Occipital lobe (tissue), 2 donors: ENCODE measurements around the gene CHKB. TPM values are rescaled to one million over a fixed set of nuclear protein-coding genes. Genes with fewer than 3 reads are reported as not detected.

Experiments used
- DNase-seq: peaks from one replicate; lab custom pipeline; 2025; lab: John Stamatoyannopoulos, UW
- total RNA-seq: library from RNA; depleted of rRNA; stranded (reverse); fragments of >200 nt; gene quantifications from one replicate; pipeline ENCODE4 v1.2.3, GENCODE V29; 2014

The CHKB gene
- total RNA-seq, 1 donor from 2014 or later: 24.8 TPM

DNA sequence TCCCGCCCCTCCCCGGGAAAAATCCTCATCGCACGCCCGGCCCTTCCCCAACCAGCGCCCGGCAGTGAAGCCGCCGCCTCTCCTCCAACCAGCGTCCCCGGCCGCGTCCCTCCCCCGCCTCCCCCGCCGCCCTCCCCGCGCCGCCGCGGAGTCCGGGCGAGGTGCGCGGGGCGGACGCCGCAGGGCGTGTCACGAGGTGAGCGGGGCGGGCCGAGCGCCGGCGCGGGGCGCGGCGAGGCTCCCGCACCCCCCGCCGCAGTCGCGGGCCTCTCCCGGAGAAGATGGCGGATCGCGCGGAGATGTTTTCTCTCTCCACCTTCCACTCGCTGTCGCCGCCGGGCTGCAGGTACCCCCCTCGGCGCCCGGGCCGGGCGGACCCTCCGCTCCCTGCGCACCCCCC, 17.9 kb upstream of the CHKB start, which contains the start of gene MAPK8IP2:
MAPK8IP2 (plus strand) TSS at position 256 of the 400 bp plus-strand sequence; CDS start at position 282, 26 bp downstream.
- no peak for DNase-seq

DNA sequence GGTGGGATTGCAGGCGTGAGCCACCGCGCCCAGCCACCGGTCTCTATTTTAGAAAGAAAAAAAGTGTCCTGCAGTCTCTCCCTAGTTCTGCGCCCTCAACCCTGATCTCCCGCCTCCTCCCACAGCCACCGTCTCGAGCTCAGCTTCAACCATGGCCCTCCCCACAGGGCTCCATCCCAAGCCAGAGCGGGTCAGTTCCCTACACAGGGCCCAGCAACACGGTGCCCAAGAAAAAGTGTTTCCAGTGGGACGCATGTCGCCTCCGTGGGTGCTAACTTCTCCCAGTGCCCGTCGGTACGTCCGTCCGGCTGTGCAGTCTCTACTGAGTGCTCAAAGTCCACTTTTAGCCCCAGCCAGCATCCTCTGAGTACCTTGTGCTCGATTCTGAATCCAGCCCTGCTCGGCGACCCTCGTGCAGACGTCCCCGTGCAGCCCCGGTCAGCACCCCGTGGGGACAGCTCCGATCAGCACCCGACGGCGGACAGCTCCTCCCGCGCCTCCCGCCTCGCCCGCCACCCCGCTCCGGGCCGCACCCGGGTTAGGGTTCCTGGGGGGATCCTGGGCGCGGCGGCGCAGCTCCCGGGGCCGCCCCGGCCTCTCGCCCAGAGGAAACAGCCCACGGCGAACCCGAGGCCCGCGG, 17.3 kb upstream of the CHKB start:
- DNase-seq: no peak

DNA sequence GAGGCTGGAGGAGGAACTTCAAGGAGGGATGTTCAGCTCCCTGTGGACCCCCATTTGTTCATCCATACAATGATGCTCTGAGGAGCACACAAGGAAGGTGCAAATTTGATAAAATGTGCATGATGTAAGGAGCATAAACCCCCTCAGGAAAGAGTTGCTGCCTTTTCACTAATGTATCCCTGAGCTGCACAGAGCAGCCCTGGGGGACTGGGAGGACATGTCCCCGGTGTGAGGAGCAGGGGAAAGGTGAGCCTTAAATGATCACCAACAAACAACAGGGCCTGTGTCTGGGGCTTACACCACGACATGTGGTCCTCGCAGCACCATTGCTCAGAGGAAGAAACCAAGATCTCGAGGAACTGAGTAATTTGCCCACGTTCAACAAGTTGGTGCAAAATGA, 14.4 kb upstream of the CHKB start:
- DNase-seq: no peak

DNA sequence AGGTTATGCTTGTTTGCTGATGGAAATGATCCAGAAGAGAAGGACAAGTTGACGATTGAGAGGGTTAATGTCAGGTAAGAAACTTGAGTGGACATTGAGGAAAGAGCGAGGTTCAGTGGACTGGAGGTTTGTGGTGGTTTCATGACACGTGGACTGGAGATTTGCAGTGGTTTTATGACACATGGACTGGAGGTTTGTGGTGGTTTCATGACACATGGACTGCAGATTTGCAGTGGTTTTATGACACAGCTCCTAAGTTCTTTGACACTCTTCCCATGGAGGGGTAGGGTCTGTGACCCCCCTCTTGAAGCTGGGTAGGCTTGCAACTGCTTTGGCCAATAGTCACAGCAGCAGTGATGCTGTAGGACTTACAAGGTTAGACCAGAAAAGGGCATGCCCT, 12.5 kb upstream of the CHKB start:
- DNase-seq: no peak

DNA sequence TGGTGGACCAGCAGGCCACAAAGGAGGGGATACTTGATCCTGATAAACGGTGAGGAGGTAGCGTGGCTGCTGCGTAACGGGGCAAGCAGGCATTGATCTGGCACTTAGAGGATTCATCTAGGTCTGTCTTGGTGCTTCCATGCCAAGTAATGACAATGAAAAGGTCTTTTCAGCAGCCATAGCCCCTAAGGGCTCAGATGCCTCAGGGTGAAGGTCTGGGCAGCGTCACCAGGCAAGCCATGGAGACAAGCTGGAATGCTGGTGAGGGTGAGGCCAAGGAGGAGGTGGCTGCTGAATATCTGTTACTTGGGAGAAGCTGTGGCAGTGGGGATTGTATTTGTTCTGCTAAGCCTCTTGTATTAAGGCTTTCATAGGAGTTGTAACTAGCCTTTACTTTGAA, 4.8 kb upstream of the CHKB start:
- no peak for DNase-seq

DNA sequence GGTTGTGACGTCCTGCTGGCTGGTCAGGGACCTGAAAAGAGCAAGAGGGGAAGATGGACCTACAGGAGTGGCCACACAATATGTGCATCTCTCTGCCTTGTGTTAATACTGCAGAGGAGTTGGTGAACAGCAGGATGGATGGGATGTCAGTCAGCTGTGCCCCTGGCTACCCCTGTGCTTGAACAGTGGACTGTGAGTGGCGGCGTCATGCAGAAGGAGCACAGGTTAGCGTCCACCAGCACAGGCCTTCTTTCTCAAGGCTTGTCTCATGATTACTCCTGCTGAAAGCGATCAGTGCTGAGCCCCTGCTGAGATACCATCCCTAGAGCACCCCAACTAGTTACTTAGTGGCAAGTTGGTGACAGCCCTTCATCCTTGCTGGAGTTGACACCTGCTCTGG, 3.8 kb upstream of the CHKB start:
- DNase-seq: no peak

DNA sequence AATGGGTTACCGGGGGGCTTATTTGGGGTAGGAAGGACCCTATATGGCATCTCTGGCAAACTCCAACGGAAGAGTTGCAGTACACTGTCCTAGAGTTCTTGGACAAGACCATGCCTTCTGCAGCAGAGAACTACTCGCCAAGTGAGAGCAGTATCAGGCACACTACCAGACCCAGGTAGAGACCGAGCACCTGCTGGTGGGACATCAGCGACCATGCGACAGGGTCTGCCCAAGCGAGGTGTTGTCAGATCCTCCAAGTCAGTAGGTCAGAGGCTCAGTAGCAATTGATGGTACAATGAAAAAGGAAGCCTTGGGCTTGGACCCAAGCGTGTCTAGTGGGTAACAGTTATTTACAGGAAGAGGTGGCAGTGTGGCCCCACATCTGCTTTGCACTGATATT, 3.1 kb upstream of the CHKB start:
- no peak for DNase-seq

DNA sequence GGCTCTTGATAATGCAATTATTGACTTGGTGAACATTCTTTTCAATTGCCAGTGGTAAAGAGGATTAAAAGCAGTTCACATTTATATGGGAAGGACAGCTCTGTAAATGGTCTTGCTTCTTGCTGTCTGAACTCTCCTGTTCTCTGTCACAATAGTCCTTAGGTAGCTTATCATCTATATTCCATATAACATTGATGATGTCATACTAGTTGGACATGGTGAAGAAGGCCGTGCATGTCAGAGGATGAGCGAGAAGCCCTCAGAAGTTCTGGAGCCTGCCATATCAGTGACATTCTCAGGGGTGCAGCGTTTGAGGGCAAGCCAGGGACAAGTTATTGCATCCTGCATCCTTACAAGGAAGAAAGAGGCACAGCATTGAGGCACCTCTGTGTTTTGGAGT, 2.6 kb upstream of the CHKB start:
- no peak for DNase-seq

DNA sequence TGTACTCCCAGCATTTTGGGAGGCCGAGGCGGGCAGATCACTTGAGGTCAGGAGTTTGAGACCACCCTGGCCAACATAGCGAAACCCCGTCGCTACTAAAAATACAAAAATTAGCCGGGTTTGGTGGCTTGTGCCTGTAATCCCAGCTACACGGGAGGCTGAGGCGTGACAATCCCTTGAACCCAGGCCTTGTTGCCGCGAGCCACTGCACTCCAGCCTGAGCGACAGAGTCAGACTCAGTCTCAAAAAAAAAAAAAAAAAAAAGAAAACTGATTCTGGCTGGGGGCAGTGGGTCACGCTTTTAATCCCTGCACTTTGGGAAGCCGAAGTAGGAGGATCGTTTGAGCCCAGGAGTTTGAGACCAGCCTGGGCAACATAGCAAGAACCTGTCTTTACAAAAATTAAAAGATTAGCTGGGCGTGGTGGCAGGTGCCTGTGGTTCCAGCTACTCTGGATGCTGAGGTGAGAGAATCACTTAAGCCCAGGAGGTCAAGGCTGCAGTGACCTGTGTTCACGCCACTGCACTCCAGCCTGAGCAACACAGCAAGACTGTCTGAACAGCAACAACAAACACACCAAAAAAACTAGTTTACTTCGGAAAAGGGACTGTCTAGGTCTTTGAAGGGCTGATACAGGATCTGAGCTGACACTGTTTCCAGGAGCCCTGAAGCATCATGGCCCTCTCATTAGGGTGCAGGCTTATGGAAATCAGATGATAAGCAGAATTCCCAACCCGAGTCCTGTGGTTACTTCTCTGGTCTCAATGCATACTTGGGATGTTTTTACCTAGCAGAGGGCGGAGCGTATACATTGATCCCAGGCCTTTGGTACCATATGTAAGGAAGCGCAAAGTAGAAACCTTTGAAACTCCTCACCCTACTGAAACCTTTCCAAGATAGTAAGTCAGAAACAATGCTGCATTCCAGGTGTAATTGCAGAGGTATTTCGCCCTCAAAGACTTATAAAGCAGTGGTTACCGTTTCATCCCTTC, 1.8 kb upstream of the CHKB start:
- no peak for DNase-seq

DNA sequence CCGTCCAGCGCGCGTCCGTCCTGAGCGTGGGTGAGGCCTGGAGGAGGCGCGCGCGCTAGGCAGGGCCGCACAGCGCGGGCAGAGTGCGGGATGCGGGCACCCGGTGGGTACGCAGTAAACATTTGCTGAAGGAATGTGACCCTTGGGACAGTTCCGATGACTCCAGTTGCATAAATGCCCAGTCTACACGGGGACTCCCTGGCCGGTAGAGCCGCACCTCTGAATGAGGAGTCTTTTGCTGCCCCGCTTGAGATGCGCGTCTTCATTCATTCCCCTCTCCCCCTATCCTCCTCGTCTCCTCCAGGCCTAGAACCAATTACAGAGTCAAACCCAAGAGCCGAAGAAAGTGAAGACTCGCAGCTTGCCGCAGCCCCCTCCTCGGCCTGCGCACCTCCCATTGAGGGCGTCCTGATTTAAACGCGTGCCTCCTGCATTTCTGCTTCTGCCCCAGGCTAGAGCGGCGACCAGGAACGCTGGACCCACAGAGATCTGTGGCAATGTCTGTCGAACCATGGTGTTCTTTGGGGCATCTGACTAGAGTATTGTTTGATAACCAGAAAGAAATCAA, 729 bp upstream of the CHKB start:
- DNase-seq: no peak

DNA sequence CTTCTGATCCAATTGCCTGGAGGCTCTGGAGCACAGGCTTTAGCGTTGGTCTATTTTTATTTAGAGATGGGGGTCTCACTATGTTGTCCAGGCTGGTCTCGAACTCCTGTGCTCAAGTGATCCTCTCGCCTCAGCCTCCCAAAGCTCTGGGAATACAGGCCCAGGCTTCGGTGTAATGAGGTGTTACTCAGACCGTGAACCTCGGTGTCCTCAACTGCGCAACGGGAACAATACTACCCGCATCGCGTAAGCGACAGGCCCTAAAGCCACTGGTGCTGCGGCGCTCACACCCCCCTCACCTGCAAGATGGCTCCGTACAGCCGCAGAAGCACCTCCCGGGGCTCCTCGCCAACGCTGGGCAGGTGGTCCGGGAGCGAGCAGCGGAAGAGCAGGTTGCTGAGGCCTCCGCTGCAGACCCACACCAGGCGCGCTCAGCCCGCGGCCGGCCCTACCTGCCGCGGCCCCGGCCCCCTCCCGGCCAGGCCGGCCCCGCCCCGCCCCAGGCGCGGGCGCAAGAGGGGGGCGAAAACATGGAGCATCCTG, 628 bp downstream of the CHKB start:
- DNase-seq: no peak

DNA sequence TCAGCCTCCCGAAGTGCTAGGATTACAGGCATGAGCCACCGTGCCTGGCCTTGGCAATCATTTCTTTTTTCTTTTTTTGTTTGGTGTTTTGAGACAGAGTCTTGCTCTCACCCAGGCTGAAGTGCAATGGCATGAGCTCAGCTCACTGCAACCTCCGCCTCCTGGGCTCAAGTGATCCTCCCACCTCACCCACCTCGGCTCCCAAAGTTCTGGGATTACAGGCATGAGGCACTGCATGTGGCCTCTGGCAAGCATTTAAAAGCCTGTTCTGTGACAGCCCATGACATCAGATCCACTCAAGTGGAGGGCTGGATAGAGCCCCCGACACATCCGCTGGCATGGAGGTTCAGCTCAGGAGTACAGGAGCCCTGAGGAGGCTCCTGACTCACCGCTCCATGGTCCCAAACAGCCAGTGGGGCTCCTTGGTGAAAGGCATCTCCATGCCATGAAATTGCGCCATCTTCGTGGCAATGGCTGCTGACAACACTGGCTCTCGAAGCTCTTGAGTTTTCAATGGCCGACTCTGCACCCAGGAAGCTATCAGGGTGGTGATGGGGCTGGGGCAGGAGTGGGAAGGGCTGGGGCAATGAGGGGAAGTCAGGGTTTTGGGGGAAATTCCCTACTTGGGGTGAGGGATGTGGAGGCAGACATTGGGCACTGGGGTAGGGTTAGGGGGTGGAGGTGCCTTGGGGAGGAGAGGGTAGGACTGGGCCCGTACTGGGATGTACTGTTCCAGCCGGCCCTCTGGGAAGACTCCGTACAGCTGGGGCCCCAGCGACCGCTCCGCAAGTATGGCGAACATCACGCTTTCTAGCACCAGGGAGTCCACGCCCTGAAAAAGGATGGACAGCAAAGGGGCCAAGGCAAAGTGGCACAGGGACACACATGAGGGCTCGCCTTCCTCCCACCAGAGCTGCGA, 1.4 kb downstream of the CHKB start:
- no peak for DNase-seq

DNA sequence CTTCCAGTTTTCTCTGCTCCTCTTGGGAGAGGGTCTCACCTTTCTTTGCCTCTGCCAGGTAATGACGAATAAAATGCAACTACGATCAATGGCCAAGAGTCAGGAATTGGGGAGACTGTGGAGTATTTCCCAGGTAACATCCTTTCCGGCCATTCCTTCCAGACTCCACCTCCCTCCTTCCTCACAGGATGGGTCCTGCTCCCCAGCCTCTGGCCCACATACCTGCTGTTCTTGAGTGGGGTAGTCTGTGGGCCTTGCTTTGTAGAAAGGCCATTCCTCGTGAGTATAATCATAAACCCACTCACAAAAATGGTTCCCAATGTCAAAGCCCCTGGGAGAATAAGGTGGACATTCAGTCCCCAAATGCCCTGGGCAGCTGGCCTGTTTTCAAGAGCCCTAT, 2.9 kb downstream of the CHKB start:
- no peak for DNase-seq

DNA sequence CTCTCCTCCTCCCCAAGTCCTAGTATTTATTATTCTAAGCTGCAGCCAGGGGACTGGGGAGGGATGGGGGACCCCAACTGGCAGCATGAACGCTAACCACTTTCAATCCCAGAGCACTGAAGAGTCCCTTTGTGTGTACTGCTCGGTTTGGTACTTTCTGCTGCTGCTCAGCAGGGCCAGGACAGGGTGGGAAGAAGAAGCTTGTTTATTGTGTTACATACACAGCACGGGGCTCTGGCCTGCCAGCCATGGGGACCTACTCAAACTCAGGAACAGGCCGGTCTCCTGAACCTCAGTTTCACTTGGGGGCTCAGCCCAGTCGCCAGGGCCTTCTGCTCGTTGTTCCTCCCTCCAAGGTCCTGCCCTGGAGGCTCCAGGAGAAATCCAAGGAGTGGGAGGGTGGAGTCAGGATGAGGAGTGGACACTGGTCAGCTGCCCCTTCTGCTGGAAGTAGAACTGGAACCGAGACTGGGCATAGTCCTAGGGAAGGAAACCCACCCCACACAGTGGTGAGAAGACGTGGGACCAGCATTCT, 3.8 kb downstream of the CHKB start:
- DNase-seq: no peak

DNA sequence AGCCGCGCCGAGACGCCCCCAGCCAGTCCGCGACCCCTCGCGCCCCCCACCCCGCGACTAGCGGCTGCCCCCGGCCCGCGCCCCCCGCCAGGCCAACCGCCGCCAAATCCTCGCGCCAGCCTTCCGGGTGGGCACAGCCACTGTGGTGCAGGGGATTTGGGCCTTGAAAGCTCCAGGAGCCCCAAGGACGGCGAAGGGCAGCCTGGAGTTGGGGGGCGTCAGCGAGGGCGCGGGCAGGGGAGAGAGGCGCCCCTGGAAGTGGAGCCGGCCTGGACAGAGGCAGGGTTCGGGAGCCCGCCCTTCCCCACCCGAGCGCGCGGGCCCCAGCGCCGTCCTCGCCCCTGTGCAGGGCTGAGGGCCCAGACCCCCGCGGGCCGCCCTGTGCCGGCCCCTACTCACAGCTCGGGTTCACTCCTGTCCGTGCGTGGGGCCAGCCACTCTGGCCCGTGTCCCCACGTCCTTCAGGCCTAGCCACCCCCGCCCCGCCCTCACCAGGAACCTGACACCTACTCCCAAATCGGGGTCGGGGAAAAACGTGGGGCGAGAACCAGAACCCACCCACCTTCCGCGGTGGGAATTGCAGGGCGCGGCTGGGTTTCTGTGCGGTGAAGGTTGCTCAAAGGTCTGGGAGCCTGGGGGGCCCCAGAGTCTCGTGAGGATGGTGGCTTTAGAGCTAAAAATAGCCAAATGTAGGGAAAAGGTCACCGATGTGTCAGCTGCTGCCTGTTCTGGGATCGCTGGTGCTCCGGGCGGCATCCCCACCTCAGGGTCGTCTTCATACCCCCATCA, 4.5 kb downstream of the CHKB start, which contains the start of gene CPT1B:
CPT1B (minus strand) TSS at position 441 of the 789 bp plus-strand sequence. CDS start 512 bp downstream, outside the sequence.
- no peak for DNase-seq

DNA sequence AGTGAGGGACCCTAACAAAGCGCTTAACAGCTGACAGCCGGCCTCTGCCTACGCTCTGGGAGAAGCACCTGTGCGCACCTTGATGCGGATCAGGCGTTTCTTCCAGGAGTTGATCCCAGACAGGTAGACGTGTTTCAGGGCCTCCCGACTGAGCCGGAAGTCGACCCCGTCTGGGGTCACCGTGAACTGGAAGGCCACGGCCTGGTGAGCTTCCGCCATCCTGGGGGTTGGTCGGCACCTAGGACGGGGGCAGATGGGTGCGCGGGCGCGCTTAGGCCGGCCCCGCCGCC, 5.0 kb downstream of the CHKB start:
- DNase-seq: no peak

DNA sequence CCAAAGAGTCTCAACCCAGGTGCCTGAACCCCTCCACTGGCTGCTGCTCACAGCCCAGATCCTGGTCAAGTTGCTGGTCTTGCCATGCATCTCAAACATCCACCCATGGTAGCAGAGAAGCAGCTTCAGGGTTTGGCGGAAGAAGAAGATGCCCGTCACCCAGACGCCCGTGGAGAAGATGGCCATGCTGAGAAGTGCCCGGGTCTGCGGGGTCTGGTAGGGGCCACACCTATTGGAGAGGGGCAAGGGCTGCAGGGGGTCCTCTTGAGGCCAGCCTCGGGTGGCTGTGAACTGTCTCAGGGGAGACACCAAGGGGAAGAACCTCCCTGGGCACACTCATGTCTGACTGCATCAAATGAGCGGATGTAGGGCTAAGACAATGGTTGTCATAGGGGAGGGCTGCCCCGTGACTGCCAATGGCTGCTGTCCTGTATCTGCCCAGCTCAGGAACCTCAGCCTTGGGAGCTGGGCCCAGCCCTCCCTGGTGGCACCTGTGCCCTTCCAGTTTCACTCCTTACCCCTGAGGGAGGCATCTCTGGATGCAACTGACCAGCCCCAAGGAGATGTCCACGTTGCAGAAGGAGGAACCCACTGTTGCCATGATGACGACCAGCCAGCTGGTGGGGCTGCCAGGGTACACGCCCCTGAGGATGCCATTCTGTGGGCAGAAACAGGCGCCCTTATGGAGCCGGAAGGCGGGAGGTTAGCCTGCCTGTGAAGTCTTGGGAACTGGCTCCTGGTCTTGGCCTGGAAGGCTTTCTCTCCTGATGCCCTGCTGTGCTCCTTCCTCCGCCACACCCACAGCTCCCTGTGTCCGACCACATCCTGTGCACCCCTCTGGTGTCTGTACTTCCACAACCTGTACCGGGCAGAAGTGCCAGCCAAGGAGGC, 5.6 kb downstream of the CHKB start:
- no peak for DNase-seq

DNA sequence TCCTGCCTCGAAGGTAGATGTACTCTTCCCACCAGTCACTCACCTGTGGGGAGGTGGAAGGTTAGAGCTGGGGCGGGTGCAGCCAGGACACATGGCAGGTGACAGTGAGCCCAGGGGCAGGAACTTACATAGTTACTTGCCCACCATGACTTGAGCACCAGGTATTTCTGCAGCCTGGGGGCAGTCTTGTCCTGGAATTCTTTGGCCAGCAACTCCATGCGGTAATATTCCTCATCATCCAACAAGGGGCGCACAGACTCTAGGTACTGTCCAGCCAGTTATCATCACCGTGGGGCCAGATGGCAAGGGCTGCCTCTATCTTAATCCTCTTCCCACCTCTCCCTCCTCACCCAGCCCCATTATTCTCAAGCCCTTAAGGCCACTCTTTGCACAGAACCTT, 6.6 kb downstream of the CHKB start:
- DNase-seq: no peak

DNA sequence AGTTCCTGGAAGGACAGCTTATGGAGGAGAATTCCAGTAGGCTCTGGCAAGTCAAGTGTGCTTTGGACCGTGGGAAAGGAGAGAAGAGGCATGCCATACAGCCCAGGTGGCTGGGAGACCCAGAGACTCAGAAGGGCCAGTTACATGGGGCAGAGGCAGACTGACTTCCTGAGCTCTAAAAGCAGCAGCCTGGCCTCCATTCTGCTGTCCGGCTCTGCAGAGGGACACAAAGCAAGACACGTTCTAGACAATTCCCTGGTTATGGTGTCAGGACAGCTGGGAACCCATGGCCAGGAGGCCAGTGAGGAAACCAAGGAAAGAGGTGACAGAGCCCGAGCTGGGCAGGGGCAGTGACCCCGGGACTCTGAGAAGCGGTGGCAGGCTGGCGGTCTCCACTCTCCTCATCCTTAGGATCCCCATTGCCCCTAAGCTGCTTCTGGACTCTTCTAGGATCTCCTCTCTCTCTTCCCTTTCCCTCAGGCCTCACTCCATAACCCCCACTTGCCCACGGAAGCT, 7.2 kb downstream of the CHKB start:
- no peak for DNase-seq
